ENCODE data around the gene MSMB. TPM values are rescaled to one million over a fixed set of nuclear protein-coding genes. Genes with fewer than 3 reads are reported as not detected.
"Not testable (repeated sequence)": the region's sequence is repeated elsewhere in the genome, so short reads cannot be mapped to it uniquely, and the experiment has no call there.

MSMB gene
- total and polyA plus RNA-seq, 8 donors, result 19.0 to 130 (median 53.5) TPM; not detected in 4

- DNase-seq, result no peak
- Histone ChIP-seq H3K9me3 (no peaks in the 10 kb centered on the region), H3K4me1 (peaks cover 0 to 14% (median 5%) of the 10 kb centered on the region in 4 donors), H3K27me3 (peaks cover 0 to 9% (median 0%) of the 10 kb centered on the region in 3 donors), H3K36me3 (no peaks in the 10 kb centered on the region), H3K4me3 (no peak overlapping the region), H3K27ac (no peak overlapping the region)
- TF ChIP-seq POLR2A (IDR thresholded peaks at IDR 0.05) (no peak), EP300 (IDR thresholded peaks at IDR 0.05) (no peak), POLR2AphosphoS5 (IDR thresholded peaks at IDR 0.05) (no peak), CTCF (IDR thresholded peaks at IDR 0.05) (no peak)
- intact Hi-C loops (cut with DNase I; ENCODE audit: low total_unique reads), result no loop called here
- WGBS, 5 donors, result 28 to 62% (median 53%) methylated on average over 11 of the region's 11 CpGs
Observed at GRCh38 chr10:46050941-46051623, 5.0 kb upstream of the MSMB start.

- H3K27me3 ChIP-seq; intact Hi-C loops (cut with DNase I; ENCODE audit: low total_unique reads); H3K36me3 ChIP-seq; H3K9me3 ChIP-seq; H3K27ac ChIP-seq; H3K4me3 ChIP-seq; DNase-seq: not testable (repeated sequence)
- WGBS, 5 donors, result 95 to 99% (median 96%) methylated on average over 11 of the region's 11 CpGs
- H3K4me1 ChIP-seq, result peaks cover 0 to 14% (median 5%) of the 10 kb centered on the region in 4 donors
Observed at GRCh38 chr10:46049497-46049831, 3.4 kb upstream of the MSMB start.

- no peak overlapping the region for H3K4me3 ChIP-seq
- DNase-seq, result no peak
- intact Hi-C loops (cut with DNase I; ENCODE audit: low total_unique reads), result no loop called here
- no peaks in the 10 kb centered on the region for H3K9me3 ChIP-seq
- TF ChIP-seq POLR2A (IDR thresholded peaks at IDR 0.05) (no peak), POLR2AphosphoS5 (IDR thresholded peaks at IDR 0.05) (no peak), CTCF (IDR thresholded peaks at IDR 0.05) (no peak), EP300 (IDR thresholded peaks at IDR 0.05) (no peak)
- peaks cover 0 to 14% (median 2%) of the 10 kb centered on the region in 4 donors for H3K4me1 ChIP-seq
- peaks cover 0 to 9% (median 0%) of the 10 kb centered on the region in 3 donors for H3K27me3 ChIP-seq
- H3K27ac ChIP-seq, result no peak overlapping the region
- no peaks in the 10 kb centered on the region for H3K36me3 ChIP-seq
- 23 to 41% (median 34%) methylated on average over 2 of the region's 2 CpGs for WGBS, 5 donors
Observed at GRCh38 chr10:46048152-46048551, 2.1 kb upstream of the MSMB start.

- Histone ChIP-seq H3K4me1 (peaks cover 0 to 4% (median 0%) of the 10 kb centered on the region in 4 donors), H3K9me3 (no peaks in the 10 kb centered on the region), H3K27me3 (peaks cover 0 to 1% (median 0%) of the 10 kb centered on the region in 3 donors), H3K36me3 (no peaks in the 10 kb centered on the region), H3K4me3 (no peak overlapping the region), H3K27ac (no peak overlapping the region)
- DNase-seq, result no peak
- TF ChIP-seq POLR2AphosphoS5 (IDR thresholded peaks at IDR 0.05), result no peak
- no peak for TF ChIP-seq POLR2A (IDR thresholded peaks at IDR 0.05)
- TF ChIP-seq CTCF (IDR thresholded peaks at IDR 0.05), result no peak
- no peak for TF ChIP-seq EP300 (IDR thresholded peaks at IDR 0.05)
- WGBS, 5 donors, result 56 to 62% (median 61%) methylated on average over 4 of the region's 4 CpGs
- intact Hi-C loops (cut with DNase I; ENCODE audit: low total_unique reads), result no loop called here
Observed at GRCh38 chr10:46042527-46042926, 3.5 kb downstream of the MSMB start.

GRCh38 chr10:46040004-46040403 is 6.1 kb downstream of the MSMB start:
- H3K9me3 ChIP-seq, result no peaks in the 10 kb centered on the region
- H3K36me3 ChIP-seq, result no peaks in the 10 kb centered on the region
- H3K4me1 ChIP-seq, result no peaks in the 10 kb centered on the region
- DNase-seq, result no peak
- 67 to 79% (median 74%) methylated on average over 3 of the region's 3 CpGs for WGBS, 5 donors
- H3K27ac ChIP-seq, result no peak overlapping the region
- no peak overlapping the region for H3K4me3 ChIP-seq
- H3K27me3 ChIP-seq, result peaks cover 0 to 5% (median 0%) of the 10 kb centered on the region in 3 donors
- TF ChIP-seq CTCF (IDR thresholded peaks at IDR 0.05), result no peak
- no peak for TF ChIP-seq POLR2AphosphoS5 (IDR thresholded peaks at IDR 0.05)
- no peak for TF ChIP-seq EP300 (IDR thresholded peaks at IDR 0.05)
- no peak for TF ChIP-seq POLR2A (IDR thresholded peaks at IDR 0.05)
- intact Hi-C loops (cut with DNase I; ENCODE audit: low total_unique reads), result no loop called here

Measured in stomach (tissue), 9 donors.